Prostate gland (tissue), 2 donors: ENCODE measurements around the gene PPP1R13L. TPM values are rescaled to one million over a fixed set of nuclear protein-coding genes. Genes with fewer than 3 reads are reported as not detected.
A peak's percentile ranks its signal among the peaks of the same experiment; 100 is the strongest.

Experiments used
- DNase-seq: peaks from one replicate; pipeline ENCODE4 v3.0.0-alpha.2; 2019; ENCODE audit warnings: low spot score
- H3K27ac ChIP-seq, 2 donors: fragments of 200-600 bp; sonication (generic); 2 replicates each; pipeline ENCODE4 v1.5.1; 2017 to 2019
- H3K27me3 ChIP-seq: fragments of 200-600 bp; sonication (generic); replicated peaks from 2 replicates; pipeline ENCODE4 v1.5.1; 2019; ENCODE audit not compliant: insufficient read depth
- H3K36me3 ChIP-seq, 2 donors: fragments of 200-600 bp; sonication (generic); 1 replicate in 1 of 2; 2 replicates in 1 of 2; pipeline versions ENCODE4 v1.5.1 to v1.8.1; 2017 to 2019
- H3K4me1 ChIP-seq: fragments of 200-600 bp; sonication (generic); replicated peaks from 2 replicates; pipeline ENCODE4 v1.5.1; 2019
- H3K4me3 ChIP-seq, 2 donors: fragments of 200-600 bp; sonication (generic); 2 replicates each; pipeline ENCODE4 v1.5.1; 2017 to 2019
- H3K9me3 ChIP-seq: fragments of 200-600 bp; sonication (generic); 2 replicates; pipeline ENCODE4 v1.5.1; 2017
- CTCF ChIP-seq, 4 experiments: fragments of 200-600 bp in 2 of 4; fragments of 450-650 bp in 2 of 4; sonication (generic) in 2 of 4; IDR thresholded peaks; 1 replicate in 3 of 4; 2 replicates in 1 of 4; pipeline ENCODE4 v1.5.1; 2016 to 2019; ENCODE audit warnings: antibody characterized with exemption in 4 of 4, mild to moderate bottlenecking in 2 of 4, moderate library complexity in 2 of 4
- POLR2A ChIP-seq: fragments of 450-650 bp; IDR thresholded peaks from one replicate; pipeline ENCODE4 v1.6.1; 2016; ENCODE audit warnings: antibody characterized with exemption, mild to moderate bottlenecking
- POLR2AphosphoS5 ChIP-seq: sonication (generic); formaldehyde crosslinking; IDR thresholded peaks from one replicate; pipeline ENCODE4 v1.6.1; 2017; ENCODE audit warnings: antibody characterized with exemption
- WGBS: methylation state at CpG from one replicate; pipeline ENCODE4 v1.1.5; 2018; 5-methylcytosine and 5-hydroxymethylcytosine counted together
- intact Hi-C: fragments of 100-400 bp; cut with DNase I; formaldehyde crosslinking; loops from one replicate; pipeline ENCODE4 v1.14.2; 2022
- total RNA-seq, 2 donors: library from RNA; depleted of rRNA; stranded (reverse); fragments of >200 nt; gene quantifications; one replicate each; pipeline ENCODE4 v1.1.0, GENCODE V29; 2016

PPP1R13L gene
- 10 to 100 TPM; 56.1 to 60.3 TPM for total RNA-seq

GRCh38 chr19:45404557-45405434, at the start of gene PPP1R13L:
PPP1R13L (minus strand) TSS chr19:45405069; CDS start chr19:45398318, 6,751 bp downstream.
- Histone ChIP-seq H3K9me3 (no peaks in the 10 kb centered on the region), H3K27ac (peak within 1 kb of the TSS; percentile 90 to 96), H3K36me3 (no peaks in the 10 kb centered on the region), H3K4me3 (peak within 1 kb of the TSS; percentile 53 to 60), H3K27me3 (no peaks in the 10 kb centered on the region), H3K4me1 (peaks cover 9% of the 10 kb centered on the region)
- TF ChIP-seq CTCF (IDR thresholded peaks at IDR 0.05) = no peak
- peak; percentile 84 for TF ChIP-seq POLR2AphosphoS5
- TF ChIP-seq POLR2A = peak; percentile 93
- DNase-seq = peak; percentile 96
- WGBS = 3% methylated on average over 42 of the region's 46 CpGs
- intact Hi-C loops = no loop called here

GRCh38 chr19:45451850-45452387, 47.0 kb upstream of the PPP1R13L start:
- DNase-seq = no peak
- intact Hi-C loops = no loop called here
- Histone ChIP-seq H3K27ac (peak overlapping the region; percentile 92 to 96), H3K36me3 (no peaks in the 10 kb centered on the region), H3K4me3 (no peak overlapping the region), H3K9me3 (no peaks in the 10 kb centered on the region), H3K27me3 (no peaks in the 10 kb centered on the region), H3K4me1 (peaks cover 10% of the 10 kb centered on the region)
- TF ChIP-seq POLR2A (no peak), CTCF (IDR thresholded peaks at IDR 0.05) (no peak), POLR2AphosphoS5 (no peak)
- 73% methylated on average over 12 of the region's 12 CpGs for WGBS

GRCh38 chr19:45451131-45451849, 46.4 kb upstream of the PPP1R13L start:
- H3K36me3 ChIP-seq = no peaks in the 10 kb centered on the region
- intact Hi-C loops = no loop called here
- H3K4me3 ChIP-seq = peak overlapping the region; percentile 49 to 54
- WGBS = 4% methylated on average over 25 of the region's 28 CpGs
- H3K9me3 ChIP-seq = no peaks in the 10 kb centered on the region
- H3K4me1 ChIP-seq = peaks cover 10% of the 10 kb centered on the region
- no peak for DNase-seq
- H3K27me3 ChIP-seq = no peaks in the 10 kb centered on the region
- peak; percentile 41 for TF ChIP-seq POLR2AphosphoS5
- TF ChIP-seq CTCF (IDR thresholded peaks at IDR 0.05) = no peak
- no peak for TF ChIP-seq POLR2A
- peak overlapping the region; percentile 92 to 96 for H3K27ac ChIP-seq

GRCh38 chr19:45450012-45450333, 45.1 kb upstream of the PPP1R13L start:
- 31% methylated on average over 5 of the region's 5 CpGs for WGBS
- no peak for DNase-seq
- no peaks in the 10 kb centered on the region for H3K9me3 ChIP-seq
- peak overlapping the region; percentile 70 to 92 for H3K27ac ChIP-seq
- intact Hi-C loops = no loop called here
- no peaks in the 10 kb centered on the region for H3K36me3 ChIP-seq
- H3K4me3 ChIP-seq = peak overlapping the region; percentile 49 to 54
- H3K27me3 ChIP-seq = no peaks in the 10 kb centered on the region
- TF ChIP-seq POLR2AphosphoS5 = no peak
- TF ChIP-seq CTCF (IDR thresholded peaks at IDR 0.05) = no peak
- no peak for TF ChIP-seq POLR2A
- no peaks in the 10 kb centered on the region for H3K4me1 ChIP-seq
